K562 (cell line): ENCODE data around the gene NARF. TPM values are rescaled to one million over a fixed set of nuclear protein-coding genes. Genes with fewer than 3 reads are reported as not detected.
A peak's percentile ranks its signal among the peaks of the same experiment; 100 is the strongest.
"Not testable (repeated sequence)": the region's sequence is repeated elsewhere in the genome, so short reads cannot be mapped to it uniquely, and the experiment has no call there.

Experiments
- ATAC-seq: fragments of 200-7000 bp; cut with Tn5 transposase; 3 replicates; pipeline ENCODE4 v1.9.1; 2020; ENCODE audit warnings: moderate library complexity
- BruUV-seq: library from RNA; stranded (reverse); fragments of 400-500 nt; replicated peaks from 2 replicates; lab custom pipeline; 2021; lab: Mats Ljungman, UMichigan
- CTCF ChIA-PET: fragments of 300-600 bp; formaldehyde crosslinking; extraction: SDS; loops from one replicate; lab custom pipeline; 2021; ENCODE audit warnings: low intra/inter-chr PET ratio; lab: Yijun Ruan, JAX
- POLR2A ChIA-PET: fragments of 300-600, 350-650 bp; sonication (Branson Sonifier 250); formaldehyde crosslinking; extraction: SDS; loops from one replicate; lab custom pipeline; 2021; ENCODE audit warnings: antibody characterized with exemption, inconsistent platforms; lab: Yijun Ruan, JAX
- DNase-seq, 4 experiments: peaks; one replicate each; pipeline versions ENCODE4 v3.0.0 to v3.0.0-alpha.2; 2011 to 2018; ENCODE audit warnings: low spot score in 3 of 4, mixed read lengths in 3 of 4; ENCODE audit errors: extremely low read depth in 1 of 4
- FAIRE-seq: peaks from 2 replicates; lab custom pipeline; 2011; peaks lifted over from hg19 to GRCh38; lab: Jason Lieb, UNC
- H2AFZ ChIP-seq: 2 replicates; pipeline ENCODE4 v1.6.0; 2011; ENCODE audit warnings: low read depth, low read length, control low read depth, inconsistent platforms
- H3K27ac ChIP-seq: fragments of 200-600 bp; 3 replicates; pipeline ENCODE4 v1.8.0; 2011; ENCODE audit warnings: low read depth, mild to moderate bottlenecking, control low read depth, inconsistent platforms, low read length, moderate library complexity, mixed read lengths; ENCODE audit errors: extremely low read depth
- H3K27me3 ChIP-seq, 2 experiments: fragments of 300-600 bp in 1 of 2; 2 replicates in 1 of 2; 3 replicates in 1 of 2; pipeline versions ENCODE4 v1.6.0 to v1.8.0; 2011; ENCODE audit warnings: inconsistent platforms in 2 of 2, low read length in 2 of 2, mild to moderate bottlenecking in 1 of 2, mixed read lengths in 1 of 2, moderate library complexity in 1 of 2; ENCODE audit not compliant: control insufficient read depth in 2 of 2, insufficient read depth in 2 of 2
- H3K36me3 ChIP-seq: fragments of 300-600 bp; 3 replicates; pipeline ENCODE4 v1.8.0; 2011; ENCODE audit warnings: mild to moderate bottlenecking, low read length, inconsistent platforms; ENCODE audit not compliant: control insufficient read depth, insufficient read depth
- H3K4me1 ChIP-seq, 2 experiments: fragments of 200-600 bp in 1 of 2; replicated peaks in 1 of 2; 2 replicates in 1 of 2; 3 replicates in 1 of 2; pipeline versions ENCODE4 v1.5.1 to v1.8.0; 2011; ENCODE audit warnings: inconsistent platforms in 2 of 2, low read length in 2 of 2, mild to moderate bottlenecking in 1 of 2, mixed read lengths in 1 of 2, moderate library complexity in 1 of 2; ENCODE audit not compliant: control insufficient read depth in 2 of 2, insufficient read depth in 2 of 2
- H3K4me2 ChIP-seq: 2 replicates; pipeline ENCODE4 v1.6.1; 2011; ENCODE audit warnings: low read length, control low read depth, inconsistent platforms, mixed read lengths; ENCODE audit not compliant: insufficient read depth
- H3K4me3 ChIP-seq: fragments of 200-600 bp; sonication (generic), shearing (Covaris generic); 2 replicates; pipeline ENCODE4 v1.5.1; 2016; ENCODE audit warnings: control low read depth, inconsistent platforms
- H3K79me2 ChIP-seq: fragments of 200-600 bp; 3 replicates; pipeline ENCODE4 v1.8.0; 2011; ENCODE audit warnings: low read length, inconsistent platforms; ENCODE audit not compliant: control insufficient read depth, insufficient read depth
- H3K9ac ChIP-seq, 2 experiments: 2 replicates each; pipeline versions ENCODE4 v1.6.0 to v1.6.1; 2011; ENCODE audit warnings: low read depth in 2 of 2, low read length in 2 of 2, control low read depth in 1 of 2, inconsistent platforms in 1 of 2, mild to moderate bottlenecking in 1 of 2, mixed read lengths in 1 of 2; ENCODE audit not compliant: insufficient read depth in 1 of 2
- H3K9me1 ChIP-seq: one replicate; pipeline ENCODE4 v1.6.0; 2011; ENCODE audit warnings: inconsistent platforms, mild to moderate bottlenecking, low read length, moderate library complexity; ENCODE audit not compliant: control insufficient read depth, insufficient read depth
- H3K9me3 ChIP-seq: replicated peaks from 2 replicates; pipeline ENCODE4 v1.5.1; 2011; ENCODE audit warnings: low read depth, low read length, inconsistent platforms; ENCODE audit not compliant: control insufficient read depth, insufficient read depth
- H4K20me1 ChIP-seq: replicated peaks from 2 replicates; pipeline ENCODE4 v1.6.1; 2011; ENCODE audit warnings: low read length, inconsistent platforms, mixed read lengths; ENCODE audit not compliant: control insufficient read depth, insufficient read depth
- ELF1 ChIP-seq: fragments of 200-800 bp; sonication (Bioruptor generic); IDR thresholded peaks from 2 replicates; pipeline ENCODE4 v1.6.1; 2016; ENCODE audit warnings: missing genetic modification characterization, missing compliant biosample characterization
- KLF10 ChIP-seq: fragments of 250-450 bp; sonication (Bioruptor Pico); IDR thresholded peaks from 2 replicates; pipeline ENCODE4 v1.6.1; 2021; ENCODE audit warnings: matching md5 sums
- NR4A1 ChIP-seq, 2 experiments: fragments of 250-450 bp in 1 of 2; fragments of 450-650 bp in 1 of 2; sonication (Bioruptor Pico) in 1 of 2; IDR thresholded peaks; 2 replicates each; pipeline versions ENCODE4 v1.4.0 to v1.6.1; 2016 to 2020; ENCODE audit warnings: mild to moderate bottlenecking in 2 of 2, missing compliant biosample characterization in 1 of 2, missing genetic modification characterization in 1 of 2, moderate library complexity in 1 of 2
- PHB2 ChIP-seq: fragments of 450-650 bp; IDR thresholded peaks from 2 replicates; pipeline ENCODE4 v1.6.1; 2017; ENCODE audit warnings: low read depth
- PTRF ChIP-seq: fragments of 450-650 bp; IDR thresholded peaks from 2 replicates; pipeline ENCODE4 v1.6.1; 2016; ENCODE audit warnings: mild to moderate bottlenecking, missing genetic modification characterization, missing compliant biosample characterization
- RBM15 ChIP-seq: fragments of 200-400 bp; formaldehyde crosslinking; IDR thresholded peaks from 2 replicates; pipeline ENCODE4 v1.6.1; 2018; ENCODE audit warnings: mild to moderate bottlenecking, low read length, moderate library complexity; ENCODE audit not compliant: insufficient read depth
- ZNF445 ChIP-seq: fragments of 250-450 bp; sonication (Bioruptor Pico); IDR thresholded peaks from 2 replicates; pipeline ENCODE4 v1.4.0; 2020; ENCODE audit warnings: low read depth, mild to moderate bottlenecking, moderate library complexity
- ZNF75A ChIP-seq: fragments of 450-650 bp; formaldehyde crosslinking; IDR thresholded peaks from 2 replicates; pipeline ENCODE4 v1.4.0; 2020; ENCODE audit warnings: mild to moderate bottlenecking
- WGBS: fragments of 100-300 bp; shearing (Covaris generic); methylation state at CpG from one replicate; pipeline ENCODE4 v1.1.6; 2016; ENCODE audit warnings: low coverage, mixed read lengths; ENCODE audit not compliant: insufficient coverage; ENCODE audit errors: missing lambda C conversion rate; 5-methylcytosine and 5-hydroxymethylcytosine counted together
- in situ Hi-C: fragments of 300-500 bp; cut with MboI; formaldehyde crosslinking; loops from 4 replicates; pipeline ENCODE4 v1.15.0; 2018; ENCODE audit warnings: inconsistent platforms, mixed read lengths
- intact Hi-C: fragments of 100-400 bp; cut with micrococcal nuclease; formaldehyde crosslinking; loops from 2 replicates; pipeline ENCODE4 v1.14.2; 2022
- polyA plus RNA-seq, 8 experiments: library from polyadenylated mRNA; depleted of rRNA in 4 of 8; stranded (reverse) in 5 of 8; unstranded in 3 of 8; fragments of >200 nt; fragmentation: Nextera tagmentation in 2 of 8; fragmentation: Illumina TruSeq in 1 of 8; extraction: Ambion mirVana in 2 of 8; extraction: Trizol in 1 of 8; gene quantifications; 2 replicates each; pipeline versions ENCODE4 v1.2.1 to v1.2.3, GENCODE V29; 2011 to 2014; ENCODE audit warnings: inconsistent platforms in 1 of 8, missing spikeins in 1 of 8
- total RNA-seq, 7 experiments: library from RNA; depleted of rRNA in 6 of 7; stranded (reverse); fragments of >200 nt in 6 of 7; fragmentation: Illumina TruSeq in 2 of 7; extraction: Trizol in 2 of 7; gene quantifications; 2 replicates each; pipeline versions ENCODE4 v1.2.1 to v1.2.3, GENCODE V29; 2011 to 2021; ENCODE audit warnings: low replicate concordance in 1 of 7

Gene NARF
- total and polyA plus RNA-seq, 9 of the 15 experiments (the other 6 are each of a cell fraction or from before 2014, with no cell fraction given): 60.4 to 423 (median 132) TPM

- H3K4me3 ChIP-seq: no peak overlapping the region
- ATAC-seq (no peak), FAIRE-seq (no peak), DNase-seq (no peak)
- no peaks in the 10 kb centered on the region for H3K9me1 ChIP-seq
- no peaks in the 10 kb centered on the region for H3K27me3 ChIP-seq
- TF ChIP-seq ELF1 (tag) (no peak), RBM15 (no peak), PTRF (tag) (no peak), NR4A1 (CRISPR knock-in tag; IDR thresholded peaks at IDR 0.05) (no peak), NR4A1 (tag; IDR thresholded peaks at IDR 0.05) (no peak), PHB2 (no peak), KLF10 (no peak), ZNF75A (CRISPR knock-in tag) (no peak), ZNF445 (CRISPR knock-in tag) (no peak)
- BruUV-seq: no TSS peak
- H3K4me1 ChIP-seq: peaks cover 0 to 10% of the 10 kb centered on the region in 2 experiments; a peak in 2 of 5 replicates
- no peaks in the 10 kb centered on the region for H4K20me1 ChIP-seq
- POLR2A ChIA-PET: interaction anchor here (0.6 kb wide), 1 partner anchor 24 kb away, joined by 3 read pairs; no protein-coding TSS in a partner anchor
- H3K9ac ChIP-seq: no peak overlapping the region
- CTCF ChIA-PET: no interaction called here
- H3K9me3 ChIP-seq: no peaks in the 10 kb centered on the region
- no peak overlapping the region for H2AFZ ChIP-seq
- intact Hi-C loops (no loop called here), in situ Hi-C loops (no loop called here)
- no peaks in the 10 kb centered on the region; the same call in 2 of the 3 replicates for H3K36me3 ChIP-seq
- H3K4me2 ChIP-seq: no peak overlapping the region
- H3K27ac ChIP-seq: no peak overlapping the region
- no peaks in the 10 kb centered on the region for H3K79me2 ChIP-seq
- WGBS: 60% methylated on average over 6 of the region's 6 CpGs
Measured at GRCh38 chr17:82505296-82505695, 46.8 kb downstream of the NARF start.

GRCh38 chr17:82506402-82506801, 47.9 kb downstream of the NARF start:
- 70% methylated on average over 7 of the region's 7 CpGs for WGBS
- H3K36me3 ChIP-seq, H4K20me1 ChIP-seq, H3K27ac ChIP-seq, DNase-seq, ATAC-seq, H3K9me1 ChIP-seq, intact Hi-C loops, H3K9me3 ChIP-seq, H3K79me2 ChIP-seq, H3K27me3 ChIP-seq, in situ Hi-C loops, BruUV-seq, CTCF ChIA-PET, H3K4me2 ChIP-seq, H3K4me3 ChIP-seq, H3K4me1 ChIP-seq: not testable (repeated sequence)
- H2AFZ ChIP-seq: 0 out of 2 replicates have a peak overlapping the region, but pooled peaks have one; percentile 26
- POLR2A ChIA-PET: interaction anchor here (0.7 to 0.9 kb wide), 2 partner anchors 13 to 38 kb away, joined by 3 to 4 read pairs; partner anchors contain the start of gene FOXK2
- peak overlapping the region in 1 of 2 experiments; percentile 45; a peak in 1 of 4 replicates for H3K9ac ChIP-seq
- FAIRE-seq: peak; percentile 29
